A549 (cell line): ENCODE measurements around the gene SPAG4. TPM values are rescaled to one million over a fixed set of nuclear protein-coding genes. Genes with fewer than 3 reads are reported as not detected.

Experiments
- ATAC-seq, 2 experiments: fragments of 200-7000 bp in 1 of 2; fragments of >200 bp in 1 of 2; cut with Nextera tagmentation in 1 of 2; cut with Tn5 transposase in 1 of 2; 3 replicates each; pipeline versions ENCODE4 v1.8.0 to v1.9.1; 2018 to 2020; ENCODE audit warnings: mild to moderate bottlenecking in 1 of 2, moderate library complexity in 1 of 2
- CTCF ChIA-PET: fragments of 300-600 bp; sonication (Branson Sonifier 250); formaldehyde crosslinking; extraction: SDS; loops from one replicate; lab custom pipeline; 2021; ENCODE audit warnings: antibody characterized with exemption, inconsistent platforms; lab: Yijun Ruan, JAX
- POLR2A ChIA-PET: fragments of 350-600 bp; formaldehyde crosslinking; extraction: SDS; loops from one replicate; lab custom pipeline; 2021; ENCODE audit warnings: antibody characterized with exemption, inconsistent platforms; lab: Yijun Ruan, JAX
- DNase-seq, 2 experiments: peaks; one replicate each; pipeline versions ENCODE4 v3.0.0 to v3.0.0-alpha.2; 2011 to 2016; ENCODE audit warnings: low read depth in 1 of 2, low spot score in 1 of 2
- FAIRE-seq: peaks from 2 replicates; lab custom pipeline; 2011; peaks lifted over from hg19 to GRCh38; lab: Jason Lieb, UNC
- H3K27ac ChIP-seq, 2 experiments: fragments of >200 bp; sonication (Bioruptor Twin); formaldehyde crosslinking; 3 replicates each; pipeline ENCODE4 v1.5.1; 2016 to 2017
- H3K4me1 ChIP-seq: fragments of >200 bp; sonication (Bioruptor Twin); formaldehyde crosslinking; 3 replicates; pipeline ENCODE4 v1.6.1; 2016
- H3K4me2 ChIP-seq: fragments of >200 bp; sonication (Bioruptor Twin); formaldehyde crosslinking; 3 replicates; pipeline ENCODE4 v1.6.1; 2016
- H3K4me3 ChIP-seq: fragments of >200 bp; sonication (Bioruptor Twin); formaldehyde crosslinking; 3 replicates; pipeline ENCODE4 v1.5.1; 2016
- H3K9me3 ChIP-seq: fragments of >200 bp; sonication (Bioruptor Twin); formaldehyde crosslinking; 3 replicates; pipeline ENCODE4 v1.6.1; 2016
- ATOH8 ChIP-seq: fragments of 250-450 bp; sonication (Bioruptor Pico); IDR thresholded peaks from 2 replicates; pipeline ENCODE4 v1.5.0; 2020; ENCODE audit warnings: low read depth, mild to moderate bottlenecking, moderate library complexity
- BHLHE40 ChIP-seq: IDR thresholded peaks from 2 replicates; pipeline ENCODE4 v1.6.1; 2012; ENCODE audit warnings: low read depth, low read length, inconsistent platforms
- CEBPB ChIP-seq, 2 experiments: fragments of >200 bp in 1 of 2; sonication (Bioruptor Twin) in 1 of 2; formaldehyde crosslinking in 1 of 2; IDR thresholded peaks; 2 replicates each; pipeline ENCODE4 v1.6.1; 2012 to 2016
- CTCF ChIP-seq: fragments of >200 bp; sonication (Bioruptor Twin); formaldehyde crosslinking; IDR thresholded peaks from 3 replicates; pipeline ENCODE4 v1.5.1; 2016
- EHF ChIP-seq: fragments of 250-450 bp; sonication (Bioruptor Pico); IDR thresholded peaks from 2 replicates; pipeline ENCODE4 v1.5.0; 2020; ENCODE audit warnings: mild to moderate bottlenecking
- EP300 ChIP-seq, 2 experiments: fragments of >200 bp; sonication (Bioruptor Twin); formaldehyde crosslinking; IDR thresholded peaks; 2 replicates in 1 of 2; 3 replicates in 1 of 2; pipeline ENCODE4 v1.6.1; 2016 to 2017
- FOXS1 ChIP-seq: fragments of 250-450 bp; sonication (Bioruptor Pico); IDR thresholded peaks from 2 replicates; pipeline ENCODE4 v1.5.0; 2020; ENCODE audit warnings: mild to moderate bottlenecking, moderate library complexity
- HMGXB4 ChIP-seq: fragments of 250-450 bp; sonication (Bioruptor Pico); IDR thresholded peaks from 2 replicates; pipeline ENCODE4 v1.5.0; 2021; ENCODE audit warnings: mild to moderate bottlenecking, moderate library complexity, borderline replicate concordance
- HOXA7 ChIP-seq: fragments of 250-450 bp; sonication (Bioruptor Pico); IDR thresholded peaks from 2 replicates; pipeline ENCODE4 v1.5.0; 2020; ENCODE audit warnings: mild to moderate bottlenecking, moderate library complexity
- HOXB13 ChIP-seq: fragments of 250-450 bp; sonication (Bioruptor Pico); IDR thresholded peaks from 2 replicates; pipeline ENCODE4 v1.5.0; 2020; ENCODE audit warnings: low read depth, mild to moderate bottlenecking, moderate library complexity
- HOXB5 ChIP-seq: fragments of 250-450 bp; sonication (Bioruptor Pico); IDR thresholded peaks from 2 replicates; pipeline ENCODE4 v1.5.0; 2020; ENCODE audit warnings: mild to moderate bottlenecking, moderate library complexity
- MAFK ChIP-seq: fragments of 450-650 bp; IDR thresholded peaks from 2 replicates; pipeline ENCODE4 v1.6.1; 2014; ENCODE audit not compliant: partially characterized antibody
- MAZ ChIP-seq: fragments of 150-350 bp; IDR thresholded peaks from 2 replicates; pipeline ENCODE4 v1.6.1; 2014; ENCODE audit warnings: antibody characterized with exemption, low read depth, low read length, borderline replicate concordance
- MYC ChIP-seq: IDR thresholded peaks from 2 replicates; pipeline ENCODE4 v1.6.1; 2012; ENCODE audit warnings: mild to moderate bottlenecking, inconsistent platforms, low read length, improper control_type of control experiment, borderline replicate concordance
- NR3C1 ChIP-seq: fragments of >200 bp; sonication (Bioruptor Twin); formaldehyde crosslinking; IDR thresholded peaks from 3 replicates; pipeline ENCODE4 v1.6.1; 2017
- PBX3 ChIP-seq: IDR thresholded peaks from 2 replicates; pipeline ENCODE4 v1.6.1; 2012
- RAD21 ChIP-seq, 2 experiments: fragments of >200 bp in 1 of 2; sonication (Bioruptor Twin) in 1 of 2; formaldehyde crosslinking in 1 of 2; IDR thresholded peaks in 1 of 2; conservative IDR thresholded peaks in 1 of 2; 2 replicates in 1 of 2; 3 replicates in 1 of 2; pipeline ENCODE4 v1.6.1; 2012 to 2018; ENCODE audit warnings: inconsistent platforms in 1 of 2
- RARB ChIP-seq: fragments of 250-450 bp; sonication (Bioruptor Pico); IDR thresholded peaks from 2 replicates; pipeline ENCODE4 v1.8.0; 2021; ENCODE audit warnings: mild to moderate bottlenecking, moderate library complexity
- RCOR1 ChIP-seq: fragments of 150-350 bp; IDR thresholded peaks from 2 replicates; pipeline ENCODE4 v1.6.1; 2014; ENCODE audit warnings: antibody characterized with exemption, low read length, low read depth
- RFX5 ChIP-seq: fragments of 450-650 bp; IDR thresholded peaks from 2 replicates; pipeline ENCODE4 v1.7.1; 2014; ENCODE audit warnings: antibody characterized with exemption, mild to moderate bottlenecking, moderate library complexity
- SMC3 ChIP-seq: fragments of >200 bp; sonication (Bioruptor Twin); formaldehyde crosslinking; IDR thresholded peaks from 3 replicates; pipeline ENCODE4 v1.6.1; 2018; ENCODE audit warnings: inconsistent platforms
- ZC3H11A ChIP-seq: fragments of 450-650 bp; IDR thresholded peaks from 2 replicates; pipeline ENCODE4 v1.6.1; 2014; ENCODE audit warnings: antibody characterized with exemption, mild to moderate bottlenecking
- WGBS: methylation state at CpG from one replicate; pipeline ENCODE4 v1.1.6; 2017; ENCODE audit errors: missing lambda C conversion rate; 5-methylcytosine and 5-hydroxymethylcytosine counted together
- polyA plus RNA-seq, 4 experiments: library from polyadenylated mRNA; depleted of rRNA in 3 of 4; stranded (reverse); fragments of >200 nt; fragmentation: RNase III in 1 of 4; extraction: RNeasy Plus Mini Kit Qiagen cat#74134 plus additional on column Dnase treatment in 1 of 4; gene quantifications; 2 replicates in 3 of 4; 3 replicates in 1 of 4; pipeline ENCODE4 v1.2.3, GENCODE V29; 2011 to 2017

SPAG4 gene
- polyA plus RNA-seq, 2 of the 4 experiments (the other 2 are of a cell fraction), result 4.4 to 5.0 TPM

- DNase-seq (peak; percentile 46 to 55), ATAC-seq (peak; percentile 83 to 94; a peak in 5 of 6 replicates), FAIRE-seq (no peak)
- POLR2A ChIA-PET, result no interaction called here
- WGBS, result 21% methylated on average over 2 of the region's 2 CpGs
- Histone ChIP-seq H3K4me3 (no peak overlapping the region), H3K27ac (no peak overlapping the region), H3K9me3 (peaks cover 15% of the 10 kb centered on the region; the same call in 2 of the 3 replicates), H3K4me2 (no peak overlapping the region), H3K4me1 (no peaks in the 10 kb centered on the region)
- CTCF ChIA-PET, result interaction anchor here (0.6 to 2.0 kb wide), 3 partner anchors 64 to 803 kb away, joined by 3 to 5 read pairs (median 3); no protein-coding TSS in a partner anchor
- TF ChIP-seq CTCF (peak; percentile 11; the same call in 1 of the 3 replicates), RAD21 (conservative IDR thresholded peaks at IDR 0.05 in 1 of 2, IDR thresholded peaks at IDR 0.05 in 1 of 2) (peak in 1 of 2 experiments; percentile 30; a peak in 1 of 5 replicates), BHLHE40 (no peak), NR3C1 (no peak)
Measured at GRCh38 chr20:35568645-35569044, 47.0 kb upstream of the SPAG4 start.

- Histone ChIP-seq H3K9me3 (peaks cover 18% of the 10 kb centered on the region; the same call in 2 of the 3 replicates), H3K4me3 (no peak overlapping the region), H3K4me2 (no peak overlapping the region), H3K4me1 (no peaks in the 10 kb centered on the region), H3K27ac (no peak overlapping the region)
- POLR2A ChIA-PET, result no interaction called here
- FAIRE-seq (no peak), ATAC-seq (no peak), DNase-seq (no peak)
- TF ChIP-seq HOXB13 (CRISPR knock-in tag), result no peak
- no peak for TF ChIP-seq RFX5
- TF ChIP-seq CEBPB (IDR thresholded peaks at IDR 0.05), result no peak
- CTCF ChIA-PET, result interaction anchor here (0.7 kb wide), 1 partner anchor 33 kb away, joined by 3 read pairs; no protein-coding TSS in a partner anchor
Measured at GRCh38 chr20:35571555-35571954, 44.1 kb upstream of the SPAG4 start.

GRCh38 chr20:35572838-35573237 is 42.8 kb upstream of the SPAG4 start:
- CTCF ChIA-PET, result interaction anchor here (1.5 kb wide), 1 partner anchor 11 kb away, joined by 4 read pairs; no protein-coding TSS in a partner anchor
- FAIRE-seq (no peak), DNase-seq (no peak), ATAC-seq (no peak)
- Histone ChIP-seq H3K4me2 (no peak overlapping the region), H3K27ac (no peak overlapping the region), H3K4me3 (no peak overlapping the region), H3K4me1 (no peaks in the 10 kb centered on the region), H3K9me3 (peaks cover 18% of the 10 kb centered on the region; the same call in 2 of the 3 replicates)
- 65% methylated on average over 4 of the region's 4 CpGs for WGBS
- POLR2A ChIA-PET, result no interaction called here
- TF ChIP-seq RCOR1 (no peak), MYC (no peak), HOXB5 (CRISPR knock-in tag) (no peak), SMC3 (no peak), PBX3 (no peak), MAZ (no peak), RARB (no peak), MAFK (no peak), HMGXB4 (no peak), CTCF (no peak), ZC3H11A (no peak), ATOH8 (CRISPR knock-in tag) (no peak), EHF (CRISPR knock-in tag) (no peak), FOXS1 (CRISPR knock-in tag) (no peak), HOXA7 (no peak), EP300 (IDR thresholded peaks at IDR 0.05) (no peak)
